HG03442 (cell line): ENCODE results near the gene GALR2.

Source experiments
- ATAC-seq: cut with Tn5 transposase; IDR thresholded peaks from one replicate; pipeline ENCODE4 v1.9.1; 2021; ENCODE audit warnings: mild to moderate bottlenecking, moderate library complexity; ENCODE audit not compliant: unreplicated experiment

Gene GALR2

DNA sequence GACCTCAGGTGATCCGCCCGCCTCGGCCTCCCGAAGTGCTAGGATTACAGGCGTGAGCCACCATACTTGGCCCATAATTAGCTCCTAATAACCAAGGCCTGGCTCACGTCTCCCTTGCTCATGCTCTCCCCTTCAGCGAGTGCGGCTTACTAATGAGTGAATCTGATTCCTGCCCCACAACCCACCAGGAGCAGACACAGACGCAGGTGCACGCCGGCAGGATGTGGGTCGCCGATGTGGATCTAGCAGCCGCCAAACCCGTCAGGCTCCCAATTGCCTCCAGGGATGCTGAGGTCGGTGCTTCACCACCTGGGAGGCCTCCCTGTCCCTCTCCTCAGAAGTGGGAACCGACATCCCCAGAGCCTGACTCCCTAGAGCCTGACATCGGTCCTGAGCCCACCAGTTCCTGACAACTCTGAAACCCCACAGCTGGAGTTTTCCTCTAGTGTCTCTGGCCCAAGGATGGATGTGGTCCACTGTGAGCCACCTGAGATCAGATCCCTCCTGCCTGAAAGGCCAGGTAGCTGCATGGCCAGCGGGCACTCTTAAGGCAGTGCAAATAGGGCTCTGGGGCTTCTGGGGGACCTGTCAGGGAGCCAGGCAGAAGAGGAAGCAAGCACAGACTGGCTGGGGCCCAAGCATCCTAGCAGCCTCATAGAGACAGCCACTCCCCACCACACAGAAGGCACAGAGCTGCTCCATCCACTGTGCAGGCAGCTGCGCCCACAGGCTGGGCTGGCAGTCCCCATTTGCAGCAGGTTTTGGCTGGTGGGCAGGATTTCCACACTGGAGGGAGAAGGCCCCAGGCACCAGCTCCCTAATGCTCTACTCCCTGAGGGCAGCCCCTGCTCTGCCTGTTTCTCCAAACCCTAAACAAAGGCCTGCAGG is 18.2 kb downstream of the GALR2 start:
- no peak for ATAC-seq

GRCh38 chr17:76094046-76094445 is 19.5 kb downstream of the GALR2 start:
- no peak for ATAC-seq

DNA sequence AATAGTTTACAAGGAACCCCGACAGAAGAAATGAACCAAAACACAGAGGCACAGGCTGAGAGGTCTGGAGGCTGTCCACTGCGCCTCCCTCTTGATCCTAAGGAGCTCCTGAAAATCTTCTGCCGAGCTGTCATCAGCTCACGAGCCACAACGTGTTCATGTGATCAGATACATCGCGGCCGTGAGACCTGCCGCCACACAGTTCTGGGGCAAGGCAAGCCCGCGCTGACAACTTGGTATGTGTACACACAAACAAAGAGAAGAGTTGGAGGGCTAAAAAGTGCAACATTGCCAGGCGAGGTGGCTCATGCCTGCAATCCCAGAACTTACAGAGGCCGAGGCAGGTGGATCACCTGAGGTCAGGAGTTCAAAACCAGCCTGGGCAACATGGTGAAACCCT is 21.4 kb downstream of the GALR2 start:
- ATAC-seq: no peak

DNA sequence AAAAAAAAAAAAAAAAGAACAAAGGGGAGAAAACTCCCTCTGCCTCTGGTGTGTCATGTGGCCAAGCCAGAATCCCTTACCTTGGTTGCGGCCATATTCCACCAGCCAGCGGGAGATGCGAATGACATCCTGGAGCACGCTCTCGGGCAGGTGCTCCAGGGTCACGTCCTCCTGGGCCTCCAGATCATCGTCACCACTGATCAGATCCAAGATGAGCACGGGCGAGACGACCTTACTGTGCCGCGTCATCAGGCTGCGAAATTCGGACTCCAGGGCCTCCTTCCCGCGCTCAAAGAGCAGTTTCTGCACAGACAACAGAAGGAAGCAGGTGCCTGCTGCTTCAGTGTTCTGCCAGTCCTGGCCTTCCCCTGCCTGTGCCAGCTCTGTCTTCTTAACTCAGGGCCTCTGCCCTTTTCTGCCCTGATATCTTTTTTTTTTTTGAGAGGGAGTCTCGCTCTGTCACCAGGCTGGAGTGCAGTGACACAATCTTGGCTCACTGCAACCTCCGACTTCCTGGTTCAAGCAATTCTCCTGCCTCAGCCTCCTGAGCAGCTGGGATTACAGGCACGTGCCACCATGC is 23.2 kb downstream of the GALR2 start:
- no peak for ATAC-seq

- no peak for ATAC-seq
Measured at GRCh38 chr17:76102944-76103273, 28.3 kb downstream of the GALR2 start.

GRCh38 chr17:76103274-76104139 is 28.9 kb downstream of the GALR2 start, which contains the start of gene EXOC7:
TSS of gene EXOC7 (minus strand) at chr17:76103787. CDS start at chr17:76103692, 95 bp downstream.
- ATAC-seq: peak; percentile 80

GRCh38 chr17:76104140-76104895 is 29.7 kb downstream of the GALR2 start:
- no peak for ATAC-seq

DNA sequence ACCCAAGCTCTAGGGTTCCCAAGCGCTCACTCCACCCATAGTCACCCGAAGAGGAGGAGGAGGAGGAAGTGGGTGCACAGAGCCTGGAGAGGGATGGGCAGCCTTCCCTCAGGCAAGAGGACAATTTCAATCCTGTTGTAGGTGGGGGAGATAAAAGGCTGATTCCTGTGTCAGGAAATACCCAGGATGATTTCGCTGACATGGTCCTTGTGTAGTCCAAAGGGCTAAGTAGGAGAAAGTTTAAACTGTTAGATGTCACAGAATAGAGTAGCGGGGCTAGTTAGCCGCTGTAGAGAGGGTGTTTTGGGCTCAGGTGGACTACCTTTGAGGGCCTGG is 30.3 kb downstream of the GALR2 start:
- no peak for ATAC-seq

DNA sequence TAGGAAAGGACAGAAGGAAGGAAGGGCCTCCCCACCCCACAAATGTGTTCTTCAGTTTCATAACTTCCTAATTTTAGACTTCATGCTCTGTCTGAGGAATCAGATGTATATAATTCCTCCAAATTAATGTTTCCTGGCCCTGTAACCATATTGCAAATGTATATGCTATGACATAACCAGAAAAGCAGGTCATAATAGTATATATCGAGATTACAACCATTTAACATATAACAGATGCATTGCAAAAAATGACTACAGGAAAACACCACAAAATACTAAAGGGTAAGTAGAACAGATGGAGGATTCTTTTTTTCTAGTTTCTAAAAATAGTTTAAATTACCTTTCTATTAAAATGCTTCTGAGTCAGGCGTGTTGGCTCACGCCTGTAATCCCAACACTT is 32.1 kb downstream of the GALR2 start:
- ATAC-seq: no peak

GRCh38 chr17:76107509-76107908 is 32.9 kb downstream of the GALR2 start:
- no peak for ATAC-seq

GRCh38 chr17:76111956-76112355 is 37.4 kb downstream of the GALR2 start:
- ATAC-seq: no peak

- ATAC-seq: no peak
Measured at GRCh38 chr17:76115138-76115754, 40.7 kb downstream of the GALR2 start.

DNA sequence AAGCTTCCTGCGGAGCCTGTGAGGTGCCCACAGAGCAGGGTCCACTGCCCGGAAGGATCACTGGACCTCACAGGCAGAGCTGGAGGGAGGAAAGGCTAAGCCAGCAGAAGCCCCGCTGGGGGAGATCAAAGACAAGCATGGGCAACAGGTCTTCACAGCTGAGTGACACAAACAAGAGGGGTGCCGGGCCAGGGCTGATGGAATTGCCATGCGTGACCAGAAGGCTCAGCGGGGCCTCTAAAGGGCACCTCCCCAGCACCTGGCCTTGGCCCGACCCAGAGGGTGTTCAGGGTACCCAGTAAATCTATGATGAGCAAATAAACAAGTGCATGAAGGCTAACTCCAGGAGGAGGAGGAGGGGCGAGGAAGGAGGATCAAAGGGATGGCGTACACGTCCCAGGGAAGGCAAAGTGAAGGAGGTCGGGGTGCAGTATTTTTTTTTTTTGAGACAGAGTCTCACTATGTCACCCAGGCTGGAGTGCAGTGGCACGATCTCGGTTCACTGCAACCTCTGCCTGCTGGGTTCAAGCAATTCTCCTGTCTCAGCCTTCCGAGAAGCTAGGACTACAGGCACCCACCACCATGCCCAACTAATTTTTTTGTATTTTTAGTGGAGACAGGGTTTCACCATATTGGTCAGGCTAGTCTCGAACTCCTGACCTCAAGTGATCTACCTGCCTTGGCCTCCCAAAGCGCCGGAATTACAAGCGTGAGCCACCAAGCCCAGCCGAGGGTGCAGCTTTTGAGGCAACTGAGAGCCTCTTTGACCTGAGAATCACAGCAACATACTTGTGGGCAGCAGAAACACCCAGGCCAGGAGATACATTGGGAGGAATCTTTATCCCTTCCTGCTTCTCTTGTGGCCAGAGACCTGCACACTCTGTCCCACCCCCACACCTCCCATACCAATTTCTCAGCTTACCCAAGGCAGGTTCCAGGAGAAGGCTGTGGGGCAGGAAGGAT is 45.1 kb downstream of the GALR2 start:
- ATAC-seq: no peak

GRCh38 chr17:76120658-76121008 is 46.1 kb downstream of the GALR2 start:
- ATAC-seq: no peak

DNA sequence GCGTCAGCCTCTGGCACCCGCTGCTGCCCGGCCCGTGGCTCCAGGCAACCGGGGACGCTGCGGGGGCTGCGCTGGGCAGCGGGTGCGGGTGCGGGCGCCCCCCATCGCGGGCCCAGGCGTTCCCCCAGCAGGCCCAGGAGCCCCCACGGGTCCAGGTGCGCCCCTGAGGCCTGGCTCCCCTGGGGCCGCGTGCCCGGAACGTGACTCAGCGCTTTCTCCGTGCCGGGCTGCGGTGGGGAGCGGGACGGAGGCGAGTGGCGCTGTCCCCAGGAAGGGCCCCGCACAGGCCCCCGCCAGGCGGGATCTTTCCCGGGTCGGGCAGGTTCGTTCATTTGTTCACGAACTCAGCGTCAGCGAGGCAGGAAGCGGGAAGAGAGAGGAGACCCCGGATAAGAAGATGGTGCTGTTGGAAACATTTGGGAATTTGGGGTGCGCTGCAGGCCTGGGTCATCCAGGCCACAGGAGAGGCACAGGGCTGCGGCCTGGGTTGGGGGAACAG is 47.4 kb downstream of the GALR2 start:
- ATAC-seq: no peak

GRCh38 chr17:76122431-76123190 is 48.0 kb downstream of the GALR2 start:
- no peak for ATAC-seq

DNA sequence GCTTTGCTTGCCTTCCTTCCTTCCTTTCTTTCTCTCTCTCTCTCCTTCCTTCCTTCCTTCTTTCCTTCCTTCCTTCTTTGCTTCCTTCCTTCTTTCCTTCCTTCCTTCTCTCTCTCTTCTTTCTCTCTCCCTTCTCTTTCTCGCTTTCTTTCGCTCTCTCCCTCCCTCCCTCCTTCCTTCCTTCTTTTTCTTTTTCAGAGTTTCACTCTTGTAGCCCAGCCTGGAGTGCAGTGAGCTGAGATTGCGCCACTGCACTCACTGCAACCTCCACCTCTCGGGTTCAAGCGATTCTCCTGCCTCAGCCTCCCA is 48.6 kb downstream of the GALR2 start:
- ATAC-seq: no peak

DNA sequence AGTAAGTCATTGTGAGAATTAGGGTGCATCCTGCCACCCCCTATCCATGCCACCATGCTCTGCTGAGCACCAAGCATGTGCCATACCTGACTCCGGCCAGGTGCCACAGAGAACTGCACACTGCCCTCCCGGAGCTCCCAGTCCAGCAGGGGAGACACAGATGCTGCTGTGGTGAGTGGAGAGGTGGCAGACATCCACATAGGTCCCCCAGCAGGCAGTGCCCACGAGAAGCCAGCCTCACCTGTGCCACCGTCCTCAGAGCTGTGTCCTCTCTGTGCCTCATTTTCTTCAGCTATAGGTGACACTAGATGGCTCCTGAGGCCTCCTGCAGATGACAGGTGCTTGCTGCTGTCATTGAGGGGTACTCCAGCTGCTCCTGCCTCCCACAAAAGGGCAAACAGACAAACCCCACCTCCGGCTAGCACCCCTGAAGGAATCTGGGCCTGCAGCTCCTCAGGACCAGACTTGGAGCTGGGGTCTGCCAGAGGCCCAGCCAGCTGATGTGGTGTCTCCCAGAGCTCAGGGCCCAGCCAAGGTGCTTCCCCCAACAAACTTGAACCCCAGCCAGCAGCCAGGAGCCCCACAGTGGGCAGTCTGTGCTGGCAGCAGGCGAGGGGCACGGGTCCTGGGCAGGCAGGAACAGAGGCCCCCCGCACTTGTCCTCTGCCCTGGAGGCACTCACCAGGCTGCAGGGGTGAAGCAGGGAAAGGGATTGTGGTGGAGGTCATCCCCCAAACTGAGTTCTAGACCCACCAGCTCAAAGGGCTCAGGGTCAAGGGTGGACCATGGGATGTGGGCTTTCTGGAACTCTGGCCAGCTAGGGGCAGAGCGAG is 49.4 kb downstream of the GALR2 start:
- no peak for ATAC-seq
